Thyroid gland (tissue), 4 donors: ENCODE measurements around the gene CRYBG3. TPM values are rescaled to one million over a fixed set of nuclear protein-coding genes. Genes with fewer than 3 reads are reported as not detected.

Source experiments
- DNase-seq, 2 donors: peaks; one replicate each; pipeline ENCODE4 v3.0.0-alpha.2; 2019
- H3K27ac ChIP-seq, 3 donors: fragments of 200-600 bp; sonication (generic); 1 replicate in 2 of 3; 2 replicates in 1 of 3; pipeline ENCODE4 v1.5.1; 2016 to 2019; ENCODE audit warnings: mild to moderate bottlenecking in 1 of 3, moderate library complexity in 1 of 3
- H3K27me3 ChIP-seq: fragments of 200-600 bp; sonication (generic); one replicate; pipeline ENCODE4 v1.5.1; 2019
- H3K36me3 ChIP-seq, 2 donors: fragments of 200-600 bp; sonication (generic); one replicate each; pipeline ENCODE4 v1.5.1; 2016 to 2019
- H3K4me1 ChIP-seq, 2 donors: fragments of 200-600 bp; sonication (generic); one replicate each; pipeline ENCODE4 v1.5.1; 2017 to 2019
- H3K4me3 ChIP-seq, 3 donors: fragments of 200-600 bp; sonication (generic); replicated peaks in 1 of 3; 1 replicate in 2 of 3; 2 replicates in 1 of 3; pipeline ENCODE4 v1.5.1; 2016; ENCODE audit warnings: mild to moderate bottlenecking in 1 of 3
- H3K9me3 ChIP-seq: fragments of 200-600 bp; sonication (generic); one replicate; pipeline ENCODE4 v1.5.1; 2017
- POLR2A ChIP-seq, 2 donors: fragments of 450-650 bp; IDR thresholded peaks; one replicate each; pipeline ENCODE4 v1.6.1; 2017; ENCODE audit warnings: antibody characterized with exemption in 2 of 2, mild to moderate bottlenecking in 2 of 2, moderate library complexity in 1 of 2
- WGBS, 2 donors: methylation state at CpG; one replicate each; pipeline ENCODE4 v1.1.5; 2017; 5-methylcytosine and 5-hydroxymethylcytosine counted together
- intact Hi-C: fragments of 100-400 bp; cut with DNase I; formaldehyde crosslinking; loops from one replicate; pipeline ENCODE4 v1.15.1; 2023
- total RNA-seq, 4 donors: library from RNA; depleted of rRNA; stranded (reverse); fragments of >200 nt; gene quantifications; one replicate each; pipeline ENCODE4 v1.2.3, GENCODE V29; 2016
- TF ChIP-seq, protein P1 (sequence below), 6 experiments: fragments of 200-600 bp in 3 of 6; fragments of 450-650 bp in 3 of 6; sonication (generic) in 3 of 6; IDR thresholded peaks; one replicate each; pipeline ENCODE4 v1.5.1; 2016 to 2019; ENCODE audit warnings: antibody characterized with exemption in 6 of 6, mild to moderate bottlenecking in 2 of 6, inconsistent platforms in 1 of 6, moderate library complexity in 1 of 6

Gene CRYBG3
- total RNA-seq, 4 donors from 2014 or later: 65.3 to 108 (median 79.4) TPM

DNA sequence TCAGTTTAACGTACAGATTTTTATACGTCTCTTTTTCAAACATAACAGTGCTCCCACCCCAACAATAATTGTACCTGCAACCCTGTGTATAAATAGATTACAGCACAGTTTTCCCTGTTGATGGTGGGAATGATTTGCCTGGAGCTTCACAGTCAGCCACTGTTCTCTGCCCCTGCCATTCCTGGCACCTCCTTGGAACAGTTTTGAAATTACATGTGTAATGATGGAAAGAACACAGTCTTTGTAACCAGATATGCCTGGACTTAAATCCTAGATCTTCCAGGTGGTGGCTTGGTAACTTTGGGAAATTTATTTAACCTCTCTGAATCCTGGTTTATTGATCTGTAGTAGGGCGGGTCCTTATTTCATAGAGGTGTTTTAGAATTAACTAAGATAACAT is 27.0 kb downstream of the CRYBG3 start:
- TF ChIP-seq, protein P1, sequence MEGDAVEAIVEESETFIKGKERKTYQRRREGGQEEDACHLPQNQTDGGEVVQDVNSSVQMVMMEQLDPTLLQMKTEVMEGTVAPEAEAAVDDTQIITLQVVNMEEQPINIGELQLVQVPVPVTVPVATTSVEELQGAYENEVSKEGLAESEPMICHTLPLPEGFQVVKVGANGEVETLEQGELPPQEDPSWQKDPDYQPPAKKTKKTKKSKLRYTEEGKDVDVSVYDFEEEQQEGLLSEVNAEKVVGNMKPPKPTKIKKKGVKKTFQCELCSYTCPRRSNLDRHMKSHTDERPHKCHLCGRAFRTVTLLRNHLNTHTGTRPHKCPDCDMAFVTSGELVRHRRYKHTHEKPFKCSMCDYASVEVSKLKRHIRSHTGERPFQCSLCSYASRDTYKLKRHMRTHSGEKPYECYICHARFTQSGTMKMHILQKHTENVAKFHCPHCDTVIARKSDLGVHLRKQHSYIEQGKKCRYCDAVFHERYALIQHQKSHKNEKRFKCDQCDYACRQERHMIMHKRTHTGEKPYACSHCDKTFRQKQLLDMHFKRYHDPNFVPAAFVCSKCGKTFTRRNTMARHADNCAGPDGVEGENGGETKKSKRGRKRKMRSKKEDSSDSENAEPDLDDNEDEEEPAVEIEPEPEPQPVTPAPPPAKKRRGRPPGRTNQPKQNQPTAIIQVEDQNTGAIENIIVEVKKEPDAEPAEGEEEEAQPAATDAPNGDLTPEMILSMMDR (IDR thresholded peaks at IDR 0.05): no peak
- no peak for TF ChIP-seq POLR2A (IDR thresholded peaks at IDR 0.05)
- DNase-seq: no peak
- no peaks in the 10 kb centered on the region for H3K27me3 ChIP-seq
- H3K4me1 ChIP-seq: no peaks in the 10 kb centered on the region
- 93 to 96% methylated on average over 3 of the region's 3 CpGs for WGBS, 2 donors
- H3K9me3 ChIP-seq: no peaks in the 10 kb centered on the region
- no peaks in the 10 kb centered on the region for H3K36me3 ChIP-seq
- intact Hi-C loops: no loop called here
- H3K27ac ChIP-seq: no peak overlapping the region
- no peak overlapping the region for H3K4me3 ChIP-seq

DNA sequence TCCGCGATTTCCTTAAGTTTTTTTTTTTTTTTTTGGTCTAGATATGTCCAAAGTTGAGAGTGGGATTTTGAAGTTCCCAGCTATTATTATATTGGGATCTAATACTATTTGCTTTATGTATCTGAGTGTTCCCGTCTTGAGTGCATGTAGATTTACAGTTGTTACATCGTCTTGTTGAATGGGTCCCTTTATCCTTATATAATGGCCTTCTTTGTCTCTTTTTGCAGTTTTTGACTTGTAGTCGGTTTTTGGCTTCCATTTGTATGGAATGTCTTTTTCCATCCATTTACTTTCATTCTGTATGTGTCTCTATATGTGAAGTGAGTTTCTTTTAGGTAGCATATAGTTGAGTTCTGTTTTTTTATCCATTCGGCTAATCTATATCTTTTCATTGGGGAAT is 35.6 kb downstream of the CRYBG3 start:
- intact Hi-C loops: no loop called here
- H3K9me3 ChIP-seq: no peaks in the 10 kb centered on the region
- no peaks in the 10 kb centered on the region for H3K27me3 ChIP-seq
- no peak overlapping the region for H3K4me3 ChIP-seq
- peaks cover 0 to 4% of the 10 kb centered on the region in 2 donors for H3K4me1 ChIP-seq
- no peak overlapping the region for H3K27ac ChIP-seq
- DNase-seq: no peak
- 92 to 97% methylated on average over 6 of the region's 6 CpGs for WGBS, 2 donors
- H3K36me3 ChIP-seq: no peaks in the 10 kb centered on the region
- TF ChIP-seq, protein P1 (IDR thresholded peaks at IDR 0.05): no peak
- TF ChIP-seq POLR2A (IDR thresholded peaks at IDR 0.05): no peak

DNA sequence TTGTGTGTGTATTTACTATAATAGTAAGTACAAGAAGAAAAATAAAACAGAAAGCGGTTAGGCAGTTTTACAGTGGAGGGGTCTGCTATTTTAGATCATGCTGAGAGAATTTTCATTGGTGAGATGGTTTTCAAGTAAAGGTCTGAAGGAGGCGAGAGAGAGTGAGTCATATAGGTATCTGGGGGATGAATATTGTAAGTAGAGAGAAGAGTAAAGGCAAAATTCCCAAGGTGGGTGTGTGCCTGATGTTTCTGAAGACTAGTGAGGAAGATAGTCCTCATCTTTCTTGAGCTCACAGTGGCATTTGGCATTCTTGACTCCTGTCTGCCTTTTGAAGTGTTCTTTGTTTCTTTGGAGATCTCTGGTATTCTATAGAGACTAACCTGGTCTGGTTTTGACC is 38.6 kb downstream of the CRYBG3 start:
- intact Hi-C loops: no loop called here
- Histone ChIP-seq H3K9me3 (no peaks in the 10 kb centered on the region), H3K27me3 (no peaks in the 10 kb centered on the region), H3K4me3 (no peak overlapping the region), H3K27ac (no peak overlapping the region), H3K36me3 (peaks cover 0 to 6% of the 10 kb centered on the region in 2 donors), H3K4me1 (peaks cover 7 to 10% of the 10 kb centered on the region in 2 donors)
- TF ChIP-seq, protein P1 (IDR thresholded peaks at IDR 0.05): no peak
- TF ChIP-seq POLR2A (IDR thresholded peaks at IDR 0.05): no peak
- DNase-seq: no peak
- WGBS, 2 donors: 91 to 97% methylated on average over 2 of the region's 2 CpGs

DNA sequence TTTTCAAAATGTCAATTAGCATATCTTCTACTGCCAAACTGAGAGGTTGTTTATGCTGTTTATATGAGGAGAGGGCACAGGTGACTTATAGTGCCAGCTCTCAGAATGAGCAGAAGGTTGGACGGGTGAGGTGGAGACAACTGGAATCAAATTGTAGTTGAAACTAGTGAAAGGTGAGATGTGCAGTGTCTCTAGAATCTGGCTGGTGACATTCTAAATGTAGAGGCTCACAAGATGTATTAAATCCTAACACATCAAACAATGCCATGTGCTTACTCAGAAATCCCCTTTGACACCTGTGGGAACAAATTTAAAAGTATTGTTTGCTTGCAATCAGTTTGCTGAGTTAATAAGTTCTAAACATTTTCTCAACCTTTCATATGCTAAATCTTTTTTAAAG is 40.8 kb downstream of the CRYBG3 start:
- intact Hi-C loops: no loop called here
- peaks cover 7 to 10% of the 10 kb centered on the region in 2 donors for H3K4me1 ChIP-seq
- peaks cover 0 to 6% of the 10 kb centered on the region in 2 donors for H3K36me3 ChIP-seq
- DNase-seq: no peak
- no peak overlapping the region for H3K27ac ChIP-seq
- H3K9me3 ChIP-seq: no peaks in the 10 kb centered on the region
- TF ChIP-seq POLR2A (IDR thresholded peaks at IDR 0.05): no peak
- TF ChIP-seq, protein P1 (IDR thresholded peaks at IDR 0.05): no peak
- H3K27me3 ChIP-seq: no peaks in the 10 kb centered on the region
- H3K4me3 ChIP-seq: no peak overlapping the region
- WGBS, 2 donors: 90 to 95% methylated on average over 1 of the region's 1 CpG

DNA sequence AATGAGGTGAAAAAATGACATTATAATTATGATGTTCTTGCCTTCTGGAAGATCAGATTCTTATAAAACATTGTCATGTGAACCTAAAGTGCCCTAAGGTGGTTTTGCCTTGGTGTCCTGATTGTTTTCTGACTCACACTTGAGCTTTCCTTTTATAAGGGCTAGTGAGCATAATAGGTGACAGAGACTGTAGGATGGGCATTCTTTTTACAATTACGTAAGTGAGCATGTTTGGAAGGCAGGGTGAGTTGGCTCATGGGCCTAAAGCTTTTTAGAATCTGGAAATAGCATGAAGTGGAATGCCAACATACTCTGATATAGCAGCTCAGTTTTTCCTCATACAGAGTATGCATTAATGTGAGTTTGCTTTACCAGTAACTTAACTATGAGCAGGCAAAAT is 41.2 kb downstream of the CRYBG3 start:
- Histone ChIP-seq H3K4me1 (peaks cover 7 to 10% of the 10 kb centered on the region in 2 donors), H3K9me3 (no peaks in the 10 kb centered on the region), H3K27me3 (no peaks in the 10 kb centered on the region), H3K4me3 (no peak overlapping the region), H3K27ac (no peak overlapping the region), H3K36me3 (peaks cover 0 to 6% of the 10 kb centered on the region in 2 donors)
- WGBS, 2 donors: 85 to 86% methylated on average over 1 of the region's 1 CpG
- intact Hi-C loops: no loop called here
- TF ChIP-seq POLR2A (IDR thresholded peaks at IDR 0.05): no peak
- TF ChIP-seq, protein P1 (IDR thresholded peaks at IDR 0.05): no peak
- no peak for DNase-seq
